Activated naive CD8-positive, alpha-beta T cell treated with anti-CD3 and anti-CD28 coated beads, Interleukin-2, amount 50 U/mL, for 24 hours (primary cell): ENCODE results near the gene MUS81.
"Not testable (repeated sequence)": the region's sequence is repeated elsewhere in the genome, so short reads cannot be mapped to it uniquely, and the experiment has no call there.

ENCODE experiments used
- ATAC-seq: fragments of 150-1000 bp; cut with Tn5 transposase; one replicate; pipeline ENCODE4 v1.10.0; 2021
- DNase-seq: peaks from one replicate; pipeline ENCODE4 v3.0.0; 2021
- H3K27ac Mint-ChIP-seq: one replicate; pipeline ENCODE4 v1.8.0; 2021; ENCODE audit warnings: mild to moderate bottlenecking, mixed read lengths
- H3K27me3 Mint-ChIP-seq: one replicate; pipeline ENCODE4 v1.8.0; 2021; ENCODE audit warnings: mixed read lengths
- H3K36me3 Mint-ChIP-seq: one replicate; pipeline ENCODE4 v1.8.0; 2021; ENCODE audit warnings: low read depth, mixed read lengths
- H3K4me1 Mint-ChIP-seq: one replicate; pipeline ENCODE4 v1.8.0; 2021; ENCODE audit warnings: mixed read lengths
- H3K4me3 Mint-ChIP-seq: one replicate; pipeline ENCODE4 v1.8.0; 2021; ENCODE audit warnings: mild to moderate bottlenecking, moderate library complexity, mixed read lengths
- H3K9me3 Mint-ChIP-seq: one replicate; pipeline ENCODE4 v1.8.0; 2021; ENCODE audit warnings: mixed read lengths

The MUS81 gene

GRCh38 chr11:65860278-65861164 lies at the start of gene MUS81:
Gene MUS81, plus strand, starts transcription at chr11:65860433. Its CDS starts 321 bp downstream, at chr11:65860754.
- Mint-ChIP-seq H3K4me1 (peaks cover 39% of the 10 kb centered on the region), H3K9me3 (no peaks in the 10 kb centered on the region), H3K27ac (peak within 1 kb of the TSS; percentile 94), H3K4me3 (peak within 1 kb of the TSS; percentile 95), H3K36me3 (peaks cover 31% of the 10 kb centered on the region), H3K27me3 (no peaks in the 10 kb centered on the region)
- peak; percentile 48 for ATAC-seq
- DNase-seq = peak; percentile 98

- Mint-ChIP-seq H3K36me3 (no peaks in the 10 kb centered on the region), H3K4me1 (peaks cover 7% of the 10 kb centered on the region), H3K4me3 (no peak overlapping the region), H3K9me3 (no peaks in the 10 kb centered on the region), H3K27me3 (peaks cover 6% of the 10 kb centered on the region), H3K27ac (no peak overlapping the region)
- DNase-seq (no peak), ATAC-seq (no peak)
Observed at GRCh38 chr11:65811764-65812475, 48.3 kb upstream of the MUS81 start.

GRCh38 chr11:65814131-65814985 lies 45.9 kb upstream of the MUS81 start:
- H3K9me3 Mint-ChIP-seq = no peaks in the 10 kb centered on the region
- no peak overlapping the region for H3K27ac Mint-ChIP-seq
- ATAC-seq = no peak
- DNase-seq = no peak
- no peaks in the 10 kb centered on the region for H3K36me3 Mint-ChIP-seq
- H3K27me3 Mint-ChIP-seq = no peaks in the 10 kb centered on the region
- H3K4me3 Mint-ChIP-seq = no peak overlapping the region
- H3K4me1 Mint-ChIP-seq = peaks cover 19% of the 10 kb centered on the region

GRCh38 chr11:65814986-65815565 lies 45.2 kb upstream of the MUS81 start:
- no peak for DNase-seq
- ATAC-seq = no peak
- H3K27me3 Mint-ChIP-seq = no peaks in the 10 kb centered on the region
- no peaks in the 10 kb centered on the region for H3K9me3 Mint-ChIP-seq
- no peaks in the 10 kb centered on the region for H3K36me3 Mint-ChIP-seq
- H3K4me1 Mint-ChIP-seq = peaks cover 19% of the 10 kb centered on the region
- H3K27ac Mint-ChIP-seq = no peak overlapping the region
- H3K4me3 Mint-ChIP-seq = no peak overlapping the region

GRCh38 chr11:65816696-65817095 lies 43.5 kb upstream of the MUS81 start:
- no peaks in the 10 kb centered on the region for H3K36me3 Mint-ChIP-seq
- no peaks in the 10 kb centered on the region for H3K9me3 Mint-ChIP-seq
- no peak overlapping the region for H3K4me3 Mint-ChIP-seq
- no peaks in the 10 kb centered on the region for H3K27me3 Mint-ChIP-seq
- DNase-seq = no peak
- peaks cover 19% of the 10 kb centered on the region for H3K4me1 Mint-ChIP-seq
- H3K27ac Mint-ChIP-seq = no peak overlapping the region
- ATAC-seq = no peak

- Mint-ChIP-seq H3K36me3 (no peaks in the 10 kb centered on the region), H3K27ac (peak overlapping the region; percentile 84), H3K4me3 (peak overlapping the region; percentile 79), H3K4me1 (peaks cover 19% of the 10 kb centered on the region), H3K27me3 (peaks cover under 1% of the 10 kb centered on the region), H3K9me3 (no peaks in the 10 kb centered on the region)
- peak; percentile 18 for DNase-seq
- ATAC-seq = no peak
Observed at GRCh38 chr11:65817312-65817834, 42.9 kb upstream of the MUS81 start.

- H3K4me1 Mint-ChIP-seq = peaks cover 19% of the 10 kb centered on the region
- H3K27me3 Mint-ChIP-seq = peaks cover 2% of the 10 kb centered on the region
- no peaks in the 10 kb centered on the region for H3K36me3 Mint-ChIP-seq
- peak; percentile 85 for ATAC-seq
- peak overlapping the region; percentile 79 for H3K4me3 Mint-ChIP-seq
- peak overlapping the region; percentile 84 for H3K27ac Mint-ChIP-seq
- DNase-seq = peak; percentile 99
- no peaks in the 10 kb centered on the region for H3K9me3 Mint-ChIP-seq
Observed at GRCh38 chr11:65817835-65818680, 42.2 kb upstream of the MUS81 start.

GRCh38 chr11:65821107-65821506 lies 39.1 kb upstream of the MUS81 start:
- H3K36me3 Mint-ChIP-seq = no peaks in the 10 kb centered on the region
- ATAC-seq (no peak), DNase-seq (no peak)
- no peaks in the 10 kb centered on the region for H3K9me3 Mint-ChIP-seq
- no peak overlapping the region for H3K4me3 Mint-ChIP-seq
- no peak overlapping the region for H3K27ac Mint-ChIP-seq
- H3K27me3 Mint-ChIP-seq = peaks cover 2% of the 10 kb centered on the region
- peaks cover 19% of the 10 kb centered on the region for H3K4me1 Mint-ChIP-seq

- ATAC-seq = no peak
- Mint-ChIP-seq H3K4me3 (no peak overlapping the region), H3K27ac (no peak overlapping the region), H3K36me3 (no peaks in the 10 kb centered on the region), H3K4me1 (peaks cover 10% of the 10 kb centered on the region), H3K27me3 (peaks cover 2% of the 10 kb centered on the region), H3K9me3 (no peaks in the 10 kb centered on the region)
- DNase-seq = no peak
Observed at GRCh38 chr11:65822776-65823528, 37.3 kb upstream of the MUS81 start.

- no peaks in the 10 kb centered on the region for H3K9me3 Mint-ChIP-seq
- no peaks in the 10 kb centered on the region for H3K36me3 Mint-ChIP-seq
- DNase-seq = no peak
- peaks cover 24% of the 10 kb centered on the region for H3K4me1 Mint-ChIP-seq
- no peak overlapping the region for H3K27ac Mint-ChIP-seq
- no peak for ATAC-seq
- no peak overlapping the region for H3K4me3 Mint-ChIP-seq
- H3K27me3 Mint-ChIP-seq = peaks cover 3% of the 10 kb centered on the region
Observed at GRCh38 chr11:65826984-65827735, 33.1 kb upstream of the MUS81 start.

- peaks cover 3% of the 10 kb centered on the region for H3K27me3 Mint-ChIP-seq
- no peak overlapping the region for H3K4me3 Mint-ChIP-seq
- ATAC-seq (no peak), DNase-seq (no peak)
- no peaks in the 10 kb centered on the region for H3K9me3 Mint-ChIP-seq
- no peak overlapping the region for H3K27ac Mint-ChIP-seq
- H3K36me3 Mint-ChIP-seq = peaks cover 3% of the 10 kb centered on the region
- H3K4me1 Mint-ChIP-seq = peaks cover 34% of the 10 kb centered on the region
Observed at GRCh38 chr11:65829459-65829858, 30.8 kb upstream of the MUS81 start.

GRCh38 chr11:65832231-65832630 lies 28.0 kb upstream of the MUS81 start:
- Mint-ChIP-seq H3K27ac (peak overlapping the region; percentile 70), H3K4me1 (peaks cover 34% of the 10 kb centered on the region)
- not testable (repeated sequence) for H3K27me3 Mint-ChIP-seq, ATAC-seq, H3K36me3 Mint-ChIP-seq, DNase-seq, H3K4me3 Mint-ChIP-seq, H3K9me3 Mint-ChIP-seq
